Measurements from ENCODE around the gene SCLY. TPM values are rescaled to one million over a fixed set of nuclear protein-coding genes. Genes with fewer than 3 reads are reported as not detected.

The SCLY gene
- total and polyA plus RNA-seq, 2 of the 13 experiments (the other 11 are each of a cell fraction or from before 2014, with no cell fraction given): 27.9 to 38.6 TPM

- Histone ChIP-seq H3K27me3 (ENCODE audit: control insufficient read depth in 1 of 2, insufficient read depth in 2 of 2, low read length in 2 of 2) (no peaks in the 10 kb centered on the region), H3K36me3 (replicated peaks in 1 of 2; ENCODE audit: control insufficient read depth in 1 of 2, insufficient read depth in 2 of 2, low read length in 2 of 2) (peaks cover 15 to 36% of the 10 kb centered on the region in 2 experiments; a peak in 4 of 5 replicates), H3K9ac (ENCODE audit: insufficient read depth, low read depth, low read length) (no peak overlapping the region), H3K27ac (ENCODE audit: extremely low read length, insufficient read depth, low read length) (no peak overlapping the region), H3K4me1 (ENCODE audit: insufficient read depth, low read length) (no peaks in the 10 kb centered on the region), H3K79me2 (ENCODE audit: insufficient read depth, low read length) (no peaks in the 10 kb centered on the region), H2AFZ (ENCODE audit: low read length) (no peak overlapping the region), H3K4me2 (ENCODE audit: low read depth, low read length) (no peak overlapping the region), H3K9me3 (ENCODE audit: low read length) (no peaks in the 10 kb centered on the region), H4K20me1 (ENCODE audit: insufficient read depth, low read length) (no peaks in the 10 kb centered on the region), H3K4me3 (replicated peaks in 1 of 3; ENCODE audit: insufficient read depth in 1 of 3, low read depth in 2 of 3, low read length in 3 of 3) (no peak overlapping the region)
- ChIA-PET POLR2A (no interaction called here), CTCF (ENCODE audit: low intra/inter-chr PET ratio, low total read pairs) (interaction anchor here (2.3 kb wide), 1 partner anchor 158 kb away, joined by 10 read pairs; no protein-coding TSS in a partner anchor)
- DNase-seq (ENCODE audit: low spot score) (no peak), ATAC-seq (no peak), FAIRE-seq (no peak)
- no TSS peak for BruUV-seq (replicated peaks)
- TF ChIP-seq SYNCRIP (IDR thresholded peaks at IDR 0.05; ENCODE audit: insufficient read depth, low read depth, low read length) (no peak), TFDP1 (CRISPR knock-in tag; IDR thresholded peaks at IDR 0.05; ENCODE audit: borderline replicate concordance) (no peak), MAFK (conservative IDR thresholded peaks at IDR 0.05 in 1 of 2, IDR thresholded peaks at IDR 0.05 in 1 of 2; ENCODE audit: low read length in 2 of 2) (peak in 1 of 2 experiments; percentile 38; a peak in 2 of 4 replicates), MAFF (IDR thresholded peaks at IDR 0.05; ENCODE audit: low read depth, low read length) (0 out of 2 replicates have a peak, but pooled peaks have one; percentile 13)
- in situ Hi-C loops (cut with HindIII; ENCODE audit: extremely low pct_ligation_motif_present, low pct_unique_long_range_greater_than_20kb): no loop called here
- intact Hi-C loops (cut with micrococcal nuclease; ENCODE audit: unreplicated experiment): no loop called here
- WGBS (ENCODE audit: low lambda C conversion rate): 96% methylated on average over 8 of the region's 8 CpGs
Measured at GRCh38 chr2:238016526-238016925, 44.3 kb upstream of the SCLY start.

- peaks cover 16 to 36% of the 10 kb centered on the region in 2 experiments; a peak in 4 of 5 replicates for H3K36me3 ChIP-seq (replicated peaks in 1 of 2; ENCODE audit: control insufficient read depth in 1 of 2, insufficient read depth in 2 of 2, low read length in 2 of 2)
- DNase-seq (ENCODE audit: low spot score) (no peak), FAIRE-seq (no peak), ATAC-seq (no peak)
- ChIA-PET CTCF (ENCODE audit: low intra/inter-chr PET ratio, low total read pairs) (no interaction called here), POLR2A (no interaction called here)
- no peak overlapping the region for H3K9ac ChIP-seq (ENCODE audit: insufficient read depth, low read depth, low read length)
- no peak overlapping the region for H3K27ac ChIP-seq (ENCODE audit: extremely low read length, insufficient read depth, low read length)
- H3K4me1 ChIP-seq (ENCODE audit: insufficient read depth, low read length): no peaks in the 10 kb centered on the region
- intact Hi-C loops (cut with micrococcal nuclease; ENCODE audit: unreplicated experiment) (no loop called here), in situ Hi-C loops (cut with HindIII; ENCODE audit: extremely low pct_ligation_motif_present, low pct_unique_long_range_greater_than_20kb) (no loop called here)
- WGBS (ENCODE audit: low lambda C conversion rate): 95% methylated on average over 2 of the region's 2 CpGs
- no peaks in the 10 kb centered on the region for H4K20me1 ChIP-seq (ENCODE audit: insufficient read depth, low read length)
- no TSS peak for BruUV-seq (replicated peaks)
- H3K9me3 ChIP-seq (ENCODE audit: low read length): no peaks in the 10 kb centered on the region
- no peak overlapping the region for H3K4me3 ChIP-seq (replicated peaks in 1 of 3; ENCODE audit: insufficient read depth in 1 of 3, low read depth in 2 of 3, low read length in 3 of 3)
- H3K79me2 ChIP-seq (ENCODE audit: insufficient read depth, low read length): no peaks in the 10 kb centered on the region
- no peaks in the 10 kb centered on the region for H3K27me3 ChIP-seq (ENCODE audit: control insufficient read depth in 1 of 2, insufficient read depth in 2 of 2, low read length in 2 of 2)
- no peak overlapping the region for H3K4me2 ChIP-seq (ENCODE audit: low read depth, low read length)
- no peak overlapping the region for H2AFZ ChIP-seq (ENCODE audit: low read length)
- TF ChIP-seq ZNF747 (CRISPR knock-in tag; IDR thresholded peaks at IDR 0.05; ENCODE audit: borderline replicate concordance) (no peak), BCLAF1 (IDR thresholded peaks at IDR 0.05) (no peak), ZNF572 (CRISPR knock-in tag; IDR thresholded peaks at IDR 0.05) (no peak), ZNF33A (CRISPR knock-in tag; IDR thresholded peaks at IDR 0.05; ENCODE audit: borderline replicate concordance) (no peak), RFXANK (CRISPR knock-in tag; IDR thresholded peaks at IDR 0.05) (no peak), ZFP1 (CRISPR knock-in tag; IDR thresholded peaks at IDR 0.05) (no peak), POLR2AphosphoS2 (IDR thresholded peaks at IDR 0.05; ENCODE audit: low read depth, low read length) (no peak), SKI (IDR thresholded peaks at IDR 0.05; ENCODE audit: partially characterized antibody) (no peak)
Measured at GRCh38 chr2:238019962-238020361, 40.8 kb upstream of the SCLY start.
